Activated T-cell treated with anti-CD3 and anti-CD28 coated beads, Interleukin-2, amount 50 U/mL, for 1 hour (primary cell): ENCODE measurements around the gene TRMT11.

Experiments used
- DNase-seq: peaks from one replicate; pipeline ENCODE4 v3.0.0-alpha.2; 2020

Gene TRMT11

DNA sequence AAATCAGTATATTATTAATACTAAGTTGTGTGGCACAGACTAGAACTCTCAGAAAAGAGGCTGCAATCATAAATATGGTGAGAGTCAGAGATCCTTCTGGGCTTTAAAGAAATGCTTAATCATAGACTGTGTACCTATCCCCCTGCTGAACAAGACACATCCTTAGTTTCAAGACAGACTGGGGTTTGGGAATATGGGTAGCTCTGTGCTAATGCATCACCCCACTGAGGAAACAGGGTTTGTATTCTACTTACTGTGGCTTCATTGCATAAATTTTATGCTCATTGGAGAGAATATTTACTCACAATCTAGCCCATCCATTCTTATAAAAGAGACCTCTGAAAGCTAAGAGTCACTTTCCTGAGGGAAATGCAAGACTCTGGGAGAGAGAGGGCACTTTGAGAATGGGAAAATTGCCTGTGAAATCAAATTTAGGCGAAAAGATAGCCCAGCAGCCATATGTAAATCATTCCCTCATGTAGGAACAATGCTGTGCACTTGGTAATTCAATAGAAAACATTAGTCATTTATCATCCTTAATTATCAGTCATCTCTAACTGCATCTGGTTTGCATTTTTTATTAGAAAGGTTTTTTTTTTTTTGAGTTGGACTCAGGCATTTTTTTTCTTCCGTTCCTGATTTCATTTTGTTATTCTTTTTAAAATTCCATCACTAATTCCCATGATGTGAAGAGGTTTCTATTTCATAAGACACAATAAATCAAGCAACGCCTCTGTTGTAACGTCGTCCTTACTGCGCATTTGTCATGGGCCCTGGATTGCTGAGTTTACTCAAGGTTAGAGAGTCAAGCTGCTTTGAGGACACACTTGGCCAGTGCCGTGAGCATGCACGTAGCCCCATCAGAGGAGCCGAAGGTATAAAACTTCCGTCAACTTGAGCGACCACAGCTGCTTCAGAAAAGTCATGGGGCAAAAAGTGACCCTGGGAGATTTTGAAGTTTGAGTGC lies 91.8 kb downstream of the TRMT11 start:
- DNase-seq, result no peak

DNA sequence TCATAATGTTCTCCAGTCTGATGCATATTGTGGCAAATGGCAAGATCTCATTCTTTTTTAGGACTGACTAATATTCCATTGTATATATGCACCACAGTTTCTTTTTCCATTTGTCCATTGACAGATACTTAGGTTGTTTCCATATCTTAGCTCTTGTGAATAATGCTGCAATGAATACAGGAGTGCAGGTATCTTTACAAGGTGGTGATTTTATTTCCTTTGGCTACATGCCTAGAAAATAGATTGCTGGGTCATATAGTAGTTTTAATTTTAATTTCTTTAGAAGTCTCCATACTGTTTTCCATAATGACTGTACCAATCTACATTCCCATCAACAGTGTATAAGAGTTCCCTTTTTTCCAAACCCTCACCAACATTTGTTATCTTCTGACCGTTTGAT lies 97.5 kb downstream of the TRMT11 start:
- DNase-seq, result no peak

DNA sequence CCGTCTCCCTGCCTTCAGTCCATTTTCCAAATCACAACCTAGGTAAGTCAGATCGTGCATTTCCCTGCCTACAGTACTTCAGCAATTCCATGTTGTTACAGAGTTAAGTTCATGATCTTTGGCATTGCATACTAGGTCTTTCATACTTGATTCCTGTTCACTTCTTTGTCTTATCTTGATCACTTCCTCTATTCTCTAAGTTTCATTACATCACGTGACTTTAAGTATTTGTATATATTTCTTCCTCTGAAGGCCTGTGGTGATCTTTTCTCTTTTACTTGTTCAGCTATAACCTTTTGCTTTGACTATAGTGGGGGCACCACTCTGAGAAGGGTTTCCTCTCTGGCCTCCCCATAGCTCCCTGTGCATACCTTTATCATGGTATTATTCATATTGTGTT lies 100.2 kb downstream of the TRMT11 start:
- no peak for DNase-seq
